H1 (cell line): ENCODE measurements around the gene MPDU1. TPM values are rescaled to one million over a fixed set of nuclear protein-coding genes. Genes with fewer than 3 reads are reported as not detected.

Experiments used
- CTCF ChIA-PET: fragments of 300-600 bp; sonication (Branson Sonifier 250); formaldehyde crosslinking; loops from one replicate; lab custom pipeline; 2021; ENCODE audit not compliant: partially characterized antibody; lab: Charles Lee
- POLR2A ChIA-PET: fragments of 300-600 bp; sonication (Branson Sonifier 250); formaldehyde crosslinking; loops from one replicate; lab custom pipeline; 2021; ENCODE audit warnings: inconsistent platforms; ENCODE audit not compliant: partially characterized antibody; lab: Charles Lee
- DNase-seq, 2 experiments: peaks; one replicate each; pipeline versions ENCODE4 v3.0.0 to v3.0.0-alpha.2; 2010 to 2022; ENCODE audit warnings: low spot score in 2 of 2, low read depth in 1 of 2, mixed read lengths in 1 of 2
- FAIRE-seq: peaks from 2 replicates; lab custom pipeline; 2011; peaks lifted over from hg19 to GRCh38; lab: Jason Lieb, UNC
- H2AFZ ChIP-seq: 2 replicates; pipeline ENCODE4 v1.8.1; 2012; ENCODE audit warnings: low read length, inconsistent platforms
- H2AK5ac ChIP-seq: 2 replicates; pipeline ENCODE4 v1.6.1; 2013; ENCODE audit warnings: low read depth, low read length
- H2BK120ac ChIP-seq: replicated peaks from 2 replicates; pipeline ENCODE3; 2013; ENCODE audit warnings: low read depth, low read length, inconsistent platforms
- H2BK12ac ChIP-seq: 2 replicates; pipeline ENCODE4 v1.6.1; 2013; ENCODE audit warnings: low read depth, low read length
- H2BK15ac ChIP-seq: 2 replicates; pipeline ENCODE4 v1.6.1; 2013; ENCODE audit warnings: low read length
- H2BK20ac ChIP-seq: 2 replicates; pipeline ENCODE4 v1.6.1; 2013; ENCODE audit warnings: low read length
- H2BK5ac ChIP-seq: 2 replicates; pipeline ENCODE4 v1.6.1; 2013; ENCODE audit warnings: low read depth, low read length
- H3K14ac ChIP-seq: 2 replicates; pipeline ENCODE4 v1.6.1; 2013; ENCODE audit warnings: inconsistent platforms; ENCODE audit not compliant: insufficient read length
- H3K18ac ChIP-seq: 2 replicates; pipeline ENCODE4 v1.6.1; 2013; ENCODE audit warnings: low read length; ENCODE audit errors: extremely low read depth
- H3K23ac ChIP-seq: 2 replicates; pipeline ENCODE4 v1.6.1; 2013; ENCODE audit warnings: inconsistent platforms; ENCODE audit not compliant: insufficient read length
- H3K23me2 ChIP-seq: 2 replicates; pipeline ENCODE4 v1.6.1; 2013; ENCODE audit warnings: low read depth, low read length
- H3K27ac ChIP-seq: 2 replicates; pipeline ENCODE4 v1.6.1; 2011; ENCODE audit warnings: low read depth, low read length, inconsistent platforms
- H3K27me3 ChIP-seq, 4 experiments: replicated peaks in 1 of 4; 1 replicate in 1 of 4; 2 replicates in 3 of 4; pipeline versions ENCODE4 v1.6.1 to v1.8.1; 2011 to 2013; ENCODE audit warnings: low read length in 3 of 4, mild to moderate bottlenecking in 3 of 4, inconsistent platforms in 2 of 4, mixed read lengths in 2 of 4, moderate library complexity in 1 of 4; ENCODE audit not compliant: control insufficient read depth in 3 of 4, insufficient read depth in 3 of 4; ENCODE audit errors: extremely low read depth in 1 of 4
- H3K36me3 ChIP-seq, 4 experiments: 2 replicates each; pipeline versions ENCODE4 v1.6.1 to v1.8.1; 2011 to 2013; ENCODE audit warnings: mild to moderate bottlenecking in 4 of 4, low read length in 3 of 4, moderate library complexity in 2 of 4, control low read depth in 1 of 4, inconsistent platforms in 1 of 4; ENCODE audit not compliant: insufficient read depth in 4 of 4, control insufficient read depth in 2 of 4
- H3K4ac ChIP-seq: replicated peaks from 2 replicates; pipeline ENCODE3; 2013; ENCODE audit warnings: low read length, low read depth, mixed read lengths, inconsistent platforms; ENCODE audit not compliant: insufficient read length
- H3K4me1 ChIP-seq, 4 experiments: replicated peaks in 1 of 4; 1 replicate in 1 of 4; 2 replicates in 3 of 4; pipeline versions ENCODE4 v1.6.1 to v1.8.1; 2011 to 2013; ENCODE audit warnings: low read length in 3 of 4, inconsistent platforms in 2 of 4, mixed read lengths in 1 of 4; ENCODE audit not compliant: insufficient read depth in 4 of 4, control insufficient read depth in 3 of 4
- H3K4me2 ChIP-seq, 2 experiments: 2 replicates each; pipeline versions ENCODE4 v1.6.1 to v1.8.1; 2011 to 2013; ENCODE audit warnings: low read depth in 2 of 2, low read length in 2 of 2, control low read depth in 1 of 2, inconsistent platforms in 1 of 2, mild to moderate bottlenecking in 1 of 2; ENCODE audit not compliant: insufficient read depth in 1 of 2
- H3K4me3 ChIP-seq, 4 experiments: fragments of 200-600, 300-600 bp in 1 of 4; sonication (generic), shearing (Covaris generic), sonication (Bioruptor Twin) in 1 of 4; 2 replicates each; pipeline versions ENCODE4 v1.5.1 to v1.8.1; 2011 to 2016; ENCODE audit warnings: low read length in 4 of 4, low read depth in 3 of 4, control low read depth in 2 of 4, inconsistent platforms in 2 of 4, mild to moderate bottlenecking in 2 of 4, mixed read lengths in 1 of 4, moderate library complexity in 1 of 4; ENCODE audit not compliant: insufficient read depth in 2 of 4; ENCODE audit errors: extremely low read depth in 1 of 4
- H3K56ac ChIP-seq: replicated peaks from 2 replicates; pipeline ENCODE3; 2013; ENCODE audit warnings: low read depth, mild to moderate bottlenecking, mixed read lengths, low read length, inconsistent platforms; ENCODE audit not compliant: insufficient read length
- H3K79me1 ChIP-seq: 2 replicates; pipeline ENCODE4 v1.6.1; 2013; ENCODE audit warnings: low read depth, low read length, control low read depth
- H3K79me2 ChIP-seq, 2 experiments: 2 replicates each; pipeline versions ENCODE4 v1.6.1 to v1.8.1; 2012 to 2013; ENCODE audit warnings: low read length in 2 of 2, mild to moderate bottlenecking in 2 of 2, inconsistent platforms in 1 of 2; ENCODE audit not compliant: insufficient read depth in 2 of 2, control insufficient read depth in 1 of 2
- H3K9ac ChIP-seq, 4 experiments: replicated peaks in 1 of 4; 1 replicate in 1 of 4; 2 replicates in 3 of 4; pipeline versions ENCODE4 v1.6.1 to v1.8.1; 2011 to 2013; ENCODE audit warnings: low read depth in 3 of 4, low read length in 3 of 4, control low read depth in 2 of 4, mild to moderate bottlenecking in 2 of 4, moderate library complexity in 2 of 4, inconsistent platforms in 1 of 4; ENCODE audit errors: extremely low read depth in 1 of 4
- H3K9me3 ChIP-seq, 2 experiments: 2 replicates each; pipeline versions ENCODE4 v1.6.1 to v1.8.1; 2012 to 2013; ENCODE audit warnings: mild to moderate bottlenecking in 2 of 2, moderate library complexity in 2 of 2, control low read depth in 1 of 2, inconsistent platforms in 1 of 2, low read depth in 1 of 2, low read length in 1 of 2, mixed read lengths in 1 of 2; ENCODE audit not compliant: insufficient read depth in 2 of 2
- H4K20me1 ChIP-seq, 2 experiments: replicated peaks in 1 of 2; 2 replicates each; pipeline versions ENCODE3 to v1.8.1; 2011 to 2013; ENCODE audit warnings: inconsistent platforms in 2 of 2, low read length in 2 of 2, mild to moderate bottlenecking in 1 of 2; ENCODE audit not compliant: insufficient read depth in 2 of 2, control insufficient read depth in 1 of 2
- H4K5ac ChIP-seq: 2 replicates; pipeline ENCODE4 v1.6.1; 2013; ENCODE audit warnings: low read length, low read depth, mixed read lengths, inconsistent platforms; ENCODE audit not compliant: insufficient read length
- H4K8ac ChIP-seq: 2 replicates; pipeline ENCODE4 v1.8.0; 2013; ENCODE audit warnings: mild to moderate bottlenecking, moderate library complexity, low read length, inconsistent platforms; ENCODE audit not compliant: insufficient read depth; ENCODE audit errors: extremely low read depth
- H4K91ac ChIP-seq: replicated peaks from 2 replicates; pipeline ENCODE3; 2013; ENCODE audit warnings: low read length, mixed read lengths, inconsistent platforms; ENCODE audit not compliant: insufficient read length
- FOSL1 ChIP-seq: IDR thresholded peaks from 2 replicates; pipeline ENCODE4 v1.6.1; 2011; ENCODE audit warnings: mild to moderate bottlenecking, low read depth, low read length, moderate library complexity; ENCODE audit not compliant: insufficient read depth
- POLR2A ChIP-seq, 2 experiments: IDR thresholded peaks; 1 replicate in 1 of 2; 2 replicates in 1 of 2; pipeline ENCODE4 v1.6.1; 2011; ENCODE audit warnings: low read depth in 2 of 2, low read length in 2 of 2, mild to moderate bottlenecking in 2 of 2; ENCODE audit errors: control extremely low read depth in 1 of 2
- RBBP5 ChIP-seq: IDR thresholded peaks from 2 replicates; pipeline ENCODE4 v1.7.1; 2012; ENCODE audit warnings: low read depth, mild to moderate bottlenecking, inconsistent platforms, low read length, moderate library complexity, borderline replicate concordance
- SAP30 ChIP-seq: fragments of 300-600 bp; sonication (generic); IDR thresholded peaks from 2 replicates; pipeline ENCODE4 v1.7.1; 2012; ENCODE audit warnings: low read length, moderate library complexity, mild to moderate bottlenecking, inconsistent platforms; ENCODE audit not compliant: insufficient read depth, insufficient replicate concordance
- SP1 ChIP-seq: IDR thresholded peaks from 2 replicates; pipeline ENCODE4 v1.6.1; 2011; ENCODE audit warnings: low read depth, low read length
- YY1 ChIP-seq: IDR thresholded peaks from 2 replicates; pipeline ENCODE4 v1.6.1; 2011; ENCODE audit warnings: low read depth, mild to moderate bottlenecking, low read length
- WGBS, 2 experiments: shearing (Covaris generic) in 1 of 2; methylation state at CpG; one replicate each; pipeline versions ENCODE4 v1.1.6 to v1.1.7; 2013 to 2015; ENCODE audit warnings: low lambda C conversion rate in 2 of 2, mixed read lengths in 2 of 2, inconsistent platforms in 1 of 2, low coverage in 1 of 2, missing lambda C conversion rate in 1 of 2; ENCODE audit not compliant: insufficient replicate concordance in 2 of 2, insufficient coverage in 1 of 2, insufficient read length in 1 of 2; ENCODE audit errors: extremely low coverage in 1 of 2, missing lambda C conversion rate in 1 of 2; 5-methylcytosine and 5-hydroxymethylcytosine counted together
- polyA plus RNA-seq, 7 experiments: library from polyadenylated mRNA; depleted of rRNA in 3 of 7; stranded (reverse) in 5 of 7; unstranded in 2 of 7; fragments of >200 nt in 5 of 7; fragments of 200-250 nt in 2 of 7; gene quantifications; 1 replicate in 5 of 7; 2 replicates in 1 of 7; 4 replicates in 1 of 7; pipeline versions ENCODE4 v1.2.1 to v1.2.3, GENCODE V29; 2011 to 2013; ENCODE audit warnings: missing spikeins in 2 of 7, mixed read lengths in 2 of 7
- total RNA-seq: library from RNA; stranded (reverse); fragmentation: NEBNext Ultra II Directional; extraction: Animal tissue kit (Norgen Biotek cat#: 25700); gene quantifications from 2 replicates; pipeline ENCODE4 v1.2.1, GENCODE V29; 2021
- TF ChIP-seq, protein P1 (sequence below), 3 experiments: IDR thresholded peaks; 1 replicate in 2 of 3; 2 replicates in 1 of 3; pipeline versions ENCODE4 v1.5.1 to v1.6.1; 2011; ENCODE audit warnings: low read length in 3 of 3, mild to moderate bottlenecking in 3 of 3, inconsistent platforms in 2 of 3, low read depth in 1 of 3, moderate library complexity in 1 of 3; ENCODE audit not compliant: insufficient read depth in 1 of 3; ENCODE audit errors: control extremely low read depth in 1 of 3
- TF ChIP-seq, protein P2 (sequence below): IDR thresholded peaks from 2 replicates; pipeline ENCODE4 v1.6.1; 2012; ENCODE audit warnings: low read length, inconsistent platforms

Gene MPDU1
- total and polyA plus RNA-seq, 2 of the 8 experiments (the other 6 are each of a cell fraction or from before 2014, with no cell fraction given) = 63.2 to 142 TPM

DNA sequence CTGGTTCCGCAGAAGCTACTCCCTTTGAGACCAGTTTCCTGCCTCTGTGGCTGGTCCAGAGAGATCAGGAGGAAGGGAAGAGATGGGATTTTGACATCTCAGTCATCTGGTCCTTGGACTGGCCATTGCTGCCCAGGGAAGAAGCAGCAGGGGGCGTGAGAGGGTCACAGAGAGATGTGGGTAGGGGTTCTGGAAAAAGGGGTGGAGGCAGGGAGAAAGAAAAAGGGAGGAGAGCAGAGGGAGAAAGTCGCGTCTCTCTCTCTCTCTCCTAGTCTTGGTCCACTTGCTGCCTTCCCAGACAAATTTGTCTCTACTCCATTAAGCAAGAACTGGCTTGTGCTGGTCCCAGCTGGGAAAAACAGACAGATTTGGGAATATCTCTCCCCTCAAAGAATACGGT lies 50.7 kb downstream of the MPDU1 start:
- Histone ChIP-seq H4K91ac (no peak overlapping the region), H3K4ac (peak overlapping the region; percentile 20), H4K8ac (no peak overlapping the region; the same call in 1 of the 2 replicates), H2BK20ac (peak overlapping the region; percentile 48; the same call in 1 of the 2 replicates), H3K4me1 (peaks cover 0 to 12% (median 3%) of the 10 kb centered on the region in 4 experiments; a peak in 3 of 7 replicates), H3K9me3 (no peaks in the 10 kb centered on the region), H2AFZ (no peak overlapping the region), H2BK5ac (no peak overlapping the region), H4K5ac (no peak overlapping the region), H2AK5ac (no peak overlapping the region), H3K27me3 (no peaks in the 10 kb centered on the region), H2BK15ac (no peak overlapping the region), H3K9ac (no peak overlapping the region), H2BK120ac (no peak overlapping the region), H3K23ac (no peak overlapping the region), H4K20me1 (no peaks in the 10 kb centered on the region), H3K56ac (no peak overlapping the region), H3K4me3 (no peak overlapping the region), H3K36me3 (no peaks in the 10 kb centered on the region), H3K79me1 (no peaks in the 10 kb centered on the region), H2BK12ac (0 out of 2 replicates have a peak overlapping the region, but pooled peaks have one; percentile 50), H3K23me2 (no peaks in the 10 kb centered on the region), H3K18ac (no peak overlapping the region), H3K27ac (no peak overlapping the region), H3K14ac (no peak overlapping the region), H3K4me2 (no peak overlapping the region), H3K79me2 (no peaks in the 10 kb centered on the region)
- FAIRE-seq = peak; percentile 13
- ChIA-PET POLR2A (interaction anchor here (1.4 to 79.4 kb wide), 3 partner anchors 32 to 79 kb away, joined by 3 to 2272 read pairs (median 3); partner anchors contain the start of genes ATP1B2, MPDU1, TP53 and WRAP53), CTCF (interaction anchor here (0.6 to 15.7 kb wide), 14 partner anchors 8 to 167 kb away, joined by 3 to 332 read pairs (median 25); partner anchors contain the start of genes ATP1B2, DNAH2, EFNB3 and FXR2)
- 51% methylated on average over 3 of the region's 5 CpGs; no CpG with 5 or more reads in 1 of the 2 experiments for WGBS, 2 experiments
- peak in 1 of 2 experiments; percentile 87 for DNase-seq
- TF ChIP-seq RBBP5 (no peak), FOSL1 (no peak), YY1 (0 out of 2 replicates have a peak, but pooled peaks have one; percentile 52), SAP30 (no peak), POLR2A (IDR thresholded peaks at IDR 0.05; ENCODE audit: control extremely low read depth in 1 of 2, low read depth in 2 of 2, low read length in 2 of 2) (no peak), SP1 (0 out of 2 replicates have a peak, but pooled peaks have one; percentile 21)
- TF ChIP-seq, protein P1, sequence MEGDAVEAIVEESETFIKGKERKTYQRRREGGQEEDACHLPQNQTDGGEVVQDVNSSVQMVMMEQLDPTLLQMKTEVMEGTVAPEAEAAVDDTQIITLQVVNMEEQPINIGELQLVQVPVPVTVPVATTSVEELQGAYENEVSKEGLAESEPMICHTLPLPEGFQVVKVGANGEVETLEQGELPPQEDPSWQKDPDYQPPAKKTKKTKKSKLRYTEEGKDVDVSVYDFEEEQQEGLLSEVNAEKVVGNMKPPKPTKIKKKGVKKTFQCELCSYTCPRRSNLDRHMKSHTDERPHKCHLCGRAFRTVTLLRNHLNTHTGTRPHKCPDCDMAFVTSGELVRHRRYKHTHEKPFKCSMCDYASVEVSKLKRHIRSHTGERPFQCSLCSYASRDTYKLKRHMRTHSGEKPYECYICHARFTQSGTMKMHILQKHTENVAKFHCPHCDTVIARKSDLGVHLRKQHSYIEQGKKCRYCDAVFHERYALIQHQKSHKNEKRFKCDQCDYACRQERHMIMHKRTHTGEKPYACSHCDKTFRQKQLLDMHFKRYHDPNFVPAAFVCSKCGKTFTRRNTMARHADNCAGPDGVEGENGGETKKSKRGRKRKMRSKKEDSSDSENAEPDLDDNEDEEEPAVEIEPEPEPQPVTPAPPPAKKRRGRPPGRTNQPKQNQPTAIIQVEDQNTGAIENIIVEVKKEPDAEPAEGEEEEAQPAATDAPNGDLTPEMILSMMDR (IDR thresholded peaks at IDR 0.05; ENCODE audit: control extremely low read depth in 1 of 3, insufficient read depth in 1 of 3, low read depth in 1 of 3, low read length in 3 of 3) = peak; percentile 73 to 80 (median 80)
- TF ChIP-seq, protein P2, sequence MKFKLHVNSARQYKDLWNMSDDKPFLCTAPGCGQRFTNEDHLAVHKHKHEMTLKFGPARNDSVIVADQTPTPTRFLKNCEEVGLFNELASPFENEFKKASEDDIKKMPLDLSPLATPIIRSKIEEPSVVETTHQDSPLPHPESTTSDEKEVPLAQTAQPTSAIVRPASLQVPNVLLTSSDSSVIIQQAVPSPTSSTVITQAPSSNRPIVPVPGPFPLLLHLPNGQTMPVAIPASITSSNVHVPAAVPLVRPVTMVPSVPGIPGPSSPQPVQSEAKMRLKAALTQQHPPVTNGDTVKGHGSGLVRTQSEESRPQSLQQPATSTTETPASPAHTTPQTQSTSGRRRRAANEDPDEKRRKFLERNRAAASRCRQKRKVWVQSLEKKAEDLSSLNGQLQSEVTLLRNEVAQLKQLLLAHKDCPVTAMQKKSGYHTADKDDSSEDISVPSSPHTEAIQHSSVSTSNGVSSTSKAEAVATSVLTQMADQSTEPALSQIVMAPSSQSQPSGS = no peak
